ENCODE measurements around the gene FAM111B. TPM values are rescaled to one million over a fixed set of nuclear protein-coding genes. Genes with fewer than 3 reads are reported as not detected.
"Not testable (repeated sequence)": the region's sequence is repeated elsewhere in the genome, so short reads cannot be mapped to it uniquely, and the experiment has no call there.

FAM111B gene
- total and polyA plus RNA-seq, 5 donors from 2014 or later = 0.15 to 3.3 (median 1.3) TPM

DNA sequence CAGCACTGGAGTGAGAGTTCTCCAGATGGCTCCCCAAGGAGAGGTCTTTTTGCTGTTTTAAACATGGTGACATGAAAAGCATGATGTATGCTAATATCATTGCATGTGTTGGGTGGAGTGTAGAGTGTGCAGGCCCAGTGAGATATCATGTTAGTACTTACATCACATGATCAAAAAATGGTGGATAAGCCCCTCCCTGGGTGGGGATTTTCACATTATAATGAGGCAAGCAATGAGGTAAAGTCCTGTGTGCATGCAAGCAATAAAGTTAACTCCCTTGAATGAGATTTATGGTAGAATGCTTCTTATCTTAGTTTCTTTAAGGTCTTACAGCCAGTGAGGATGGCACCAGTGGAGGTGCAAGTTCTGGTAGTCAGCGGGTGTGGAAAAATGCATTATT, 8.5 kb downstream of the FAM111B start:
- Mint-ChIP-seq H3K27me3 (no peaks in the 10 kb centered on the region), H3K9me3 (peaks cover 2 to 24% (median 9%) of the 10 kb centered on the region in 7 donors), H3K27ac (no peak overlapping the region), H3K4me3 (no peak overlapping the region), H3K4me1 (peaks cover 0 to 23% (median 7%) of the 10 kb centered on the region in 4 donors), H3K36me3 (peaks cover 6% of the 10 kb centered on the region)
- peaks cover 16 to 24% of the 10 kb centered on the region in 2 experiments for H3K9me3 ChIP-seq (ENCODE audit: control insufficient read depth in 2 of 2, low read length in 2 of 2)
- ATAC-seq (ENCODE audit: low read depth in 2 of 2) = no peak
- H3K27ac ChIP-seq (ENCODE audit: insufficient read depth, low read length, poor library complexity, severe bottlenecking) = no peak overlapping the region
- no peaks in the 10 kb centered on the region for H3K4me1 ChIP-seq (ENCODE audit: control insufficient read depth, insufficient read depth, low read length, poor library complexity, severe bottlenecking)
- no peaks in the 10 kb centered on the region for H3K36me3 ChIP-seq (ENCODE audit: control insufficient read depth, insufficient read depth, low read length)
- H3K27me3 ChIP-seq (ENCODE audit: control insufficient read depth, insufficient read depth, low read length) = no peaks in the 10 kb centered on the region
- no peak for DNase-seq
- no peak overlapping the region for H3K4me3 ChIP-seq (ENCODE audit: low read depth, low read length)

DNA sequence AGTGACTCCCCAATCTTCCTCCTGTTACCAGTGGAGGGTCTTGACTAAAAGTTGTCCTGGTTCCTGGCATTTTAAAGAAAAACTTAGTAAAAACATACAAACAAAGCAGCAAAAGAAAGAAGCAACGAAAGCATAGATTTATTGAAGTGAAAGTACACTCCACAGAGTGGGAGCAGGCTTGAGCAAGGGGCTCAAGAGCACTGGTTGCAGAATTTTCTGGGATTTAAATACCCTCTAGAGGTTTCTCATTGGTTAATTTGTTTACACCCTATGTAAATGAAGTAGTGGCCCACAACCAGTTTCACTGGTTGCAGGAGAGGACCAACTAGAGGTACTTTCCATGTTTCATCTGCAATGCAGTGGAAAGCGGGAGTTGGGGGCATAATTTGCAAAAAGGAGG, 10.7 kb downstream of the FAM111B start:
- no peaks in the 10 kb centered on the region for H3K27me3 Mint-ChIP-seq
- no peaks in the 10 kb centered on the region for H3K27me3 ChIP-seq (ENCODE audit: control insufficient read depth, insufficient read depth, low read length)
- H3K4me3 Mint-ChIP-seq = no peak overlapping the region
- H3K4me3 ChIP-seq (ENCODE audit: low read depth, low read length) = no peak overlapping the region
- no peak overlapping the region for H3K27ac ChIP-seq (ENCODE audit: insufficient read depth, low read length, poor library complexity, severe bottlenecking)
- DNase-seq (no peak), ATAC-seq (ENCODE audit: low read depth in 2 of 2) (no peak)
- peaks cover 16 to 24% of the 10 kb centered on the region in 2 experiments for H3K9me3 ChIP-seq (ENCODE audit: control insufficient read depth in 2 of 2, low read length in 2 of 2)
- H3K36me3 Mint-ChIP-seq = peaks cover 6% of the 10 kb centered on the region
- H3K9me3 Mint-ChIP-seq = peaks cover 3 to 24% (median 9%) of the 10 kb centered on the region in 7 donors
- H3K36me3 ChIP-seq (ENCODE audit: control insufficient read depth, insufficient read depth, low read length) = no peaks in the 10 kb centered on the region
- H3K27ac Mint-ChIP-seq = no peak overlapping the region
- H3K4me1 Mint-ChIP-seq = peaks cover 0 to 10% (median 5%) of the 10 kb centered on the region in 4 donors
- H3K4me1 ChIP-seq (ENCODE audit: control insufficient read depth, insufficient read depth, low read length, poor library complexity, severe bottlenecking) = no peaks in the 10 kb centered on the region

DNA sequence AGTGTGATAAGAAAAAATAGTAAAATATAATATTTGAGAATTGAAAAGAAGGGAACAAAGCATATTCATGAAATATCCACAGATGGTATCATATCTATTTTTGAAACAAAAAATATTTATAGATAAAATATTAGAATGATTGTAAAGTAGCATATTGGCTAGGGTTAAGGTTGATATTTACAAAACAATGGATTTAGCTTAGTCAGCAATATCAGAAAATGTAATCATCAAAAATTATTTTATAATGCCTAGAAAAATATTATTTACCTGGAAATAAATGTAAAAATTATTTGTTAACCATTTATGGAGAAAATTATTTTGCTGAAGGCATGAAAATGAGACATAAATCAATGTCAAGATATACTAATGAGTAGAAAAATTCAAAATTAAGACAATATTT, 12.8 kb downstream of the FAM111B start:
- Histone ChIP-seq H3K27ac (ENCODE audit: insufficient read depth, low read length, poor library complexity, severe bottlenecking) (no peak overlapping the region), H3K36me3 (ENCODE audit: control insufficient read depth, insufficient read depth, low read length) (peaks cover 4% of the 10 kb centered on the region), H3K4me1 (ENCODE audit: control insufficient read depth, insufficient read depth, low read length, poor library complexity, severe bottlenecking) (no peaks in the 10 kb centered on the region), H3K4me3 (ENCODE audit: low read depth, low read length) (no peak overlapping the region), H3K27me3 (ENCODE audit: control insufficient read depth, insufficient read depth, low read length) (no peaks in the 10 kb centered on the region), H3K9me3 (ENCODE audit: control insufficient read depth in 2 of 2, low read length in 2 of 2) (peaks cover 16 to 24% of the 10 kb centered on the region in 2 experiments)
- Mint-ChIP-seq H3K27me3 (no peaks in the 10 kb centered on the region), H3K27ac (no peak overlapping the region), H3K9me3 (peaks cover 3 to 24% (median 8%) of the 10 kb centered on the region in 7 donors), H3K4me1 (no peaks in the 10 kb centered on the region), H3K36me3 (peaks cover 6% of the 10 kb centered on the region), H3K4me3 (no peak overlapping the region)
- ATAC-seq (ENCODE audit: low read depth in 2 of 2) = no peak
- DNase-seq = no peak

DNA sequence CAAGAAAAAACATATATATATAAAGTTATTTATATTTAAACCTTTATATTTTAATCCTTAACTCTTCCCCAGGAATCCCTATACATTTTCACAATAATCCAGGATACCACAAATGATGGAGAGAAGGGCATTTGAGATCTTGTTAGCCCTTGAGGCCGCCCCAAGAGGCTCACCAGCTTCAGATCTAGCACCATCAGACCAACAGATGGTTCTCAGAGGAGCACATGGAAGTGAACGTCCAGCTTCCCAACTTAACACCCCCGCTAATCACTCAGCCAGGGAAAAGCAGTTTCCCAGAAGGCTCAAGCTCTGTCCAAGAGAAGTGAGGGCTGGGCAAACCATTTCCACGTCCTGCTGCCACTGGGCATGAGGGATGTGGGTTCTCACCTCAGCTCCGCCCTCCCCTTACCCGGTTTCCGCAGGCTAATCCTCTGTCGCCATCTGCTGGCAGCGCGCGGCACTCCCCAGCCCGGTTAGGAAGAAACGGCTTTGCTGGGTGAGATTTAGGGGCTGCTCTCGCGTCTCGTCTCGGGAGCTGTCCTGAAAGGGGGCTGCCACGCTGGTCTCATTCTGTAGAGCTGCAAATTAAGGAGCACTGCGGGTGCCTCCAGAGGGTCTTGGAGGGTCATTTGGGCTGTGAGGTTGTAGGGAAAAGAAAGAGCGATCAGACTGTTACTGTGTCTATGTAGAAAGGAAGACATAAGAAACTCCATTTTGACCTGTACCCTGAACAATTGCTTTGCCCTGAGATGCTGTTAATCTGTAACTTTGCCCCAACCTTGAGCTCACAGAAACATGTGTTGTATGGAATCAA, 28.8 kb downstream of the FAM111B start:
- H3K4me3 Mint-ChIP-seq = peak overlapping the region in 2 of 4 donors; percentile 12 to 75
- H3K4me1 ChIP-seq (ENCODE audit: control insufficient read depth, insufficient read depth, low read length, poor library complexity, severe bottlenecking) = peaks cover 4% of the 10 kb centered on the region
- peaks cover 39% of the 10 kb centered on the region for H3K36me3 ChIP-seq (ENCODE audit: control insufficient read depth, insufficient read depth, low read length)
- peak overlapping the region; percentile 21 to 82 (median 77) for H3K27ac Mint-ChIP-seq
- peaks cover 13 to 18% (median 14%) of the 10 kb centered on the region in 4 donors for H3K4me1 Mint-ChIP-seq
- no peak overlapping the region for H3K27ac ChIP-seq (ENCODE audit: insufficient read depth, low read length, poor library complexity, severe bottlenecking)
- H3K9me3 ChIP-seq (ENCODE audit: control insufficient read depth in 2 of 2, low read length in 2 of 2) = peaks cover 2 to 12% of the 10 kb centered on the region in 2 experiments
- ATAC-seq (ENCODE audit: low read depth in 2 of 2) (peak; percentile 99), DNase-seq (peak; percentile 76 to 90 (median 86))
- H3K36me3 Mint-ChIP-seq = peaks cover 46% of the 10 kb centered on the region
- no peak overlapping the region for H3K4me3 ChIP-seq (ENCODE audit: low read depth, low read length)
- no peaks in the 10 kb centered on the region for H3K27me3 Mint-ChIP-seq
- no peaks in the 10 kb centered on the region for H3K27me3 ChIP-seq (ENCODE audit: control insufficient read depth, insufficient read depth, low read length)
- peaks cover 0 to 8% (median 3%) of the 10 kb centered on the region in 7 donors for H3K9me3 Mint-ChIP-seq

DNA sequence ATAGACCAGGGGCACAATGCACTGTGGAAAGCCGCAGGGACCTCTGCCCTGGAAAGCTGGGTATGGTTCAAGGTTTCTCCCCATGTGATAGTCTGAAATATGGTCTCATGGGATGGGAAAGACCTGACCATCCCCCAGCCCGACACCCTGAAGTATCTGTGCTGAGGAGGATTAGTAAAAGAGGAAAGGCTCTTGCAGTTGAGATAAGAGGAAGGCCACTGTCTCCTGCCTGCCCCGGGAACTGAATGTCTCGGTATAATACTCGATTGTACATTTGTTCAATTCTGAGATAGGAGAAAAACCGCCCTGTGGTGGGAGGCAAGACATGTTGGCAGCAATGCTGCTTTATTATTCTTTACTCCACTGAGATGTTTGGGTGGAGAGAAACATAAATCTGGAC, 29.5 kb downstream of the FAM111B start:
- H3K9me3 ChIP-seq (ENCODE audit: control insufficient read depth in 2 of 2, low read length in 2 of 2); H3K27me3 Mint-ChIP-seq; H3K27me3 ChIP-seq (ENCODE audit: control insufficient read depth, insufficient read depth, low read length); H3K4me1 ChIP-seq (ENCODE audit: control insufficient read depth, insufficient read depth, low read length, poor library complexity, severe bottlenecking); H3K4me3 ChIP-seq (ENCODE audit: low read depth, low read length); H3K27ac ChIP-seq (ENCODE audit: insufficient read depth, low read length, poor library complexity, severe bottlenecking); H3K9me3 Mint-ChIP-seq; ATAC-seq (ENCODE audit: low read depth in 2 of 2); DNase-seq: not testable (repeated sequence)
- peak overlapping the region in 1 of 3 donors; percentile 21 for H3K27ac Mint-ChIP-seq
- peaks cover 14 to 25% (median 19%) of the 10 kb centered on the region in 4 donors for H3K4me1 Mint-ChIP-seq
- H3K36me3 ChIP-seq (ENCODE audit: control insufficient read depth, insufficient read depth, low read length) = peaks cover 35% of the 10 kb centered on the region
- H3K36me3 Mint-ChIP-seq = peaks cover 41% of the 10 kb centered on the region
- peak overlapping the region in 1 of 4 donors; percentile 22 for H3K4me3 Mint-ChIP-seq

DNA sequence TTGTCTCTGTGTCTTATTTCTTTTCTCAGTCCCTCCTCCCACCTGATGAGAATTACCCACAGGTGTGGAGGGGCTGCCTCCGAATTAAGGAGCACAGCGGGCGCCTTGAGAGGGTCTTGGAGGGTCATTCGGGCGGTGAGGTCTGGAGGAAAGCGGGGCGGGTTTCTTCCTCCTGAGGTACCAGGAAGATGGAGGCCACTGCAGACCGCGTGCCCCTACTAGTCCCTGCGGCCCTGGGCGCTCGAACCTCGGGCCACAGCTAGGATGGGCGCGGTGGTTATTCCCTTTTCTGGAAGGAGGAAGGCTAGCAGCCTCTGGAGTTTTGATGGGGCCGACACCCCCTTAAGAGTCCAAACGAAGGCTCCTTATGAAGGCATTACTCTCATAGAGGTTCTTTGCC, 30.2 kb downstream of the FAM111B start:
- DNase-seq = no peak
- no peaks in the 10 kb centered on the region for H3K27me3 ChIP-seq (ENCODE audit: control insufficient read depth, insufficient read depth, low read length)
- H3K27ac ChIP-seq (ENCODE audit: insufficient read depth, low read length, poor library complexity, severe bottlenecking) = no peak overlapping the region
- ATAC-seq (ENCODE audit: low read depth in 2 of 2) = no peak
- H3K9me3 Mint-ChIP-seq = peaks cover 0 to 4% (median 1%) of the 10 kb centered on the region in 7 donors
- H3K27me3 Mint-ChIP-seq = no peaks in the 10 kb centered on the region
- H3K4me1 Mint-ChIP-seq = peaks cover 17 to 29% (median 25%) of the 10 kb centered on the region in 4 donors
- H3K27ac Mint-ChIP-seq = no peak overlapping the region
- H3K4me3 Mint-ChIP-seq = peak overlapping the region in 1 of 4 donors; percentile 22
- peaks cover 0 to 1% of the 10 kb centered on the region in 2 experiments for H3K9me3 ChIP-seq (ENCODE audit: control insufficient read depth in 2 of 2, low read length in 2 of 2)
- H3K4me3 ChIP-seq (ENCODE audit: low read depth, low read length) = no peak overlapping the region
- peaks cover 34% of the 10 kb centered on the region for H3K36me3 Mint-ChIP-seq
- peaks cover 13% of the 10 kb centered on the region for H3K4me1 ChIP-seq (ENCODE audit: control insufficient read depth, insufficient read depth, low read length, poor library complexity, severe bottlenecking)
- peaks cover 28% of the 10 kb centered on the region for H3K36me3 ChIP-seq (ENCODE audit: control insufficient read depth, insufficient read depth, low read length)

DNA sequence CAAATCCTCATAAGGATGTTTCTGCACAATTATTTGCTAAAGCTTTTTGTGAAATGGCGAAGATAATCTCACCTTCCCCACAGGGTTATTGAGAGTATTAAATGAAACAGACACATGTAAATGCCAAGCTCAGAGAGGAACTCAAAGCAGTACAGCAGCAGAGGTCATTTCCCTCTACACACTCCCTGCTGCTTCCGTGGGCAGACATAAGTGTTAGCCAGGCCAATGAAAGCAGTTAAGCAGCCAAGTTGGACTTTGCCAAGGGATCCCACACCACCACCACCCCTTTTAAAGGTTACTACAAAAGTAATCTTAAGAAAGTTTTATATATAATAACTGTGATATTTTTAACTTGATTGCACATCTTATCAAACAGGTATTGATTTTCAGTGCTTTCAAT, 31.6 kb downstream of the FAM111B start:
- H3K9me3 Mint-ChIP-seq = no peaks in the 10 kb centered on the region
- peaks cover 28 to 42% (median 36%) of the 10 kb centered on the region in 4 donors for H3K4me1 Mint-ChIP-seq
- no peak overlapping the region for H3K4me3 Mint-ChIP-seq
- Histone ChIP-seq H3K36me3 (ENCODE audit: control insufficient read depth, insufficient read depth, low read length) (peaks cover 19% of the 10 kb centered on the region), H3K27ac (ENCODE audit: insufficient read depth, low read length, poor library complexity, severe bottlenecking) (no peak overlapping the region), H3K27me3 (ENCODE audit: control insufficient read depth, insufficient read depth, low read length) (no peaks in the 10 kb centered on the region), H3K4me3 (ENCODE audit: low read depth, low read length) (no peak overlapping the region), H3K9me3 (ENCODE audit: control insufficient read depth in 2 of 2, low read length in 2 of 2) (no peaks in the 10 kb centered on the region), H3K4me1 (ENCODE audit: control insufficient read depth, insufficient read depth, low read length, poor library complexity, severe bottlenecking) (peaks cover 24% of the 10 kb centered on the region)
- ATAC-seq (ENCODE audit: low read depth in 2 of 2) (no peak), DNase-seq (no peak)
- H3K27ac Mint-ChIP-seq = no peak overlapping the region
- H3K27me3 Mint-ChIP-seq = peaks cover 5% of the 10 kb centered on the region
- peaks cover 20% of the 10 kb centered on the region for H3K36me3 Mint-ChIP-seq

Measured in CD4-positive, CD25-positive, alpha-beta regulatory T cell (primary cell).